Panc1 (cell line): ENCODE results near the gene SEMA5B. TPM values are rescaled to one million over a fixed set of nuclear protein-coding genes. Genes with fewer than 3 reads are reported as not detected.

Source experiments
- ATAC-seq: fragments of 200-7000 bp; cut with Tn5 transposase; 2 replicates; pipeline ENCODE4 v1.9.1; 2020; ENCODE audit warnings: mild to moderate bottlenecking, moderate library complexity
- BruUV-seq: library from RNA; stranded (reverse); fragments of 400-500 nt; replicated peaks from 2 replicates; lab custom pipeline; 2021; lab: Mats Ljungman, UMichigan
- CTCF ChIA-PET: fragments of 300-600 bp; sonication (Branson Sonifier 250); formaldehyde crosslinking; loops from one replicate; lab custom pipeline; 2022; ENCODE audit warnings: antibody characterized with exemption; lab: Charles Lee
- POLR2A ChIA-PET: fragments of 300-600 bp; sonication (Branson Sonifier 250); formaldehyde crosslinking; loops from one replicate; lab custom pipeline; 2022; ENCODE audit warnings: antibody characterized with exemption; lab: Charles Lee
- DNase-seq: peaks from one replicate; pipeline ENCODE4 v3.0.0-alpha.2; 2010; ENCODE audit warnings: low read depth, low spot score
- H3K27ac ChIP-seq: 2 replicates; pipeline ENCODE4 v1.5.1; 2011; ENCODE audit warnings: mild to moderate bottlenecking, low read length, inconsistent platforms
- H3K27me3 ChIP-seq: fragments of 200-500 bp; sonication (Bioruptor generic); 2 replicates; pipeline ENCODE4 v1.6.0; 2014; ENCODE audit warnings: low read length, inconsistent platforms; ENCODE audit not compliant: control insufficient read depth, insufficient read depth
- H3K36me3 ChIP-seq: fragments of 200-500 bp; sonication (Bioruptor generic); 2 replicates; pipeline ENCODE4 v1.5.1; 2014; ENCODE audit warnings: inconsistent platforms, mild to moderate bottlenecking, low read length, moderate library complexity; ENCODE audit not compliant: control insufficient read depth, insufficient read depth
- H3K4me1 ChIP-seq: 2 replicates; pipeline ENCODE4 v1.5.1; 2011; ENCODE audit warnings: inconsistent platforms, mild to moderate bottlenecking, low read length, moderate library complexity; ENCODE audit not compliant: control insufficient read depth, insufficient read depth
- H3K4me3 ChIP-seq, 2 experiments: 2 replicates each; pipeline ENCODE4 v1.5.1; 2011 to 2012; ENCODE audit warnings: low read depth in 2 of 2, low read length in 2 of 2, mild to moderate bottlenecking in 2 of 2, inconsistent platforms in 1 of 2, moderate library complexity in 1 of 2
- H3K9me3 ChIP-seq: fragments of 200-500 bp; sonication (Bioruptor generic); 2 replicates; pipeline ENCODE4 v1.5.1; 2014; ENCODE audit warnings: low read depth, mild to moderate bottlenecking, inconsistent platforms, low read length, moderate library complexity; ENCODE audit not compliant: control insufficient read depth, insufficient read depth
- CTCF ChIP-seq: fragments of 450-650 bp; IDR thresholded peaks from 2 replicates; pipeline ENCODE4 v1.5.1; 2017; ENCODE audit warnings: mild to moderate bottlenecking
- POLR2AphosphoS5 ChIP-seq: IDR thresholded peaks from 2 replicates; pipeline ENCODE4 v1.6.1; 2012; ENCODE audit warnings: mild to moderate bottlenecking, low read depth, low read length, moderate library complexity
- SIN3A ChIP-seq: IDR thresholded peaks from 2 replicates; pipeline ENCODE4 v1.6.1; 2012; ENCODE audit warnings: low read depth, mild to moderate bottlenecking, low read length, moderate library complexity, borderline replicate concordance; ENCODE audit not compliant: insufficient read depth
- TCF7L2 ChIP-seq: IDR thresholded peaks from 2 replicates; pipeline ENCODE4 v1.6.1; 2011; ENCODE audit warnings: mild to moderate bottlenecking, low read depth, low read length, inconsistent platforms
- in situ Hi-C: cut with HindIII; loops from 2 replicates; pipeline ENCODE4 v1.10.0; 2016; ENCODE audit warnings: low sequenced_read_pairs, low pct_unique_long_range_greater_than_20kb
- intact Hi-C: fragments of 100-400 bp; cut with micrococcal nuclease; formaldehyde crosslinking; loops from one replicate; pipeline ENCODE4 v1.10.0; 2022; ENCODE audit not compliant: unreplicated experiment
- total RNA-seq: library from RNA; stranded (reverse); gene quantifications from one replicate; pipeline ENCODE4 v1.2.1, GENCODE V29; 2021; ENCODE audit not compliant: unreplicated experiment
- TF ChIP-seq, protein P1 (sequence below), 2 experiments: IDR thresholded peaks; 2 replicates each; pipeline ENCODE4 v1.6.1; 2011 to 2012; ENCODE audit warnings: low read depth in 2 of 2, control low read depth in 1 of 2, low read length in 1 of 2, mild to moderate bottlenecking in 1 of 2, moderate library complexity in 1 of 2; ENCODE audit not compliant: insufficient read depth in 1 of 2

Gene SEMA5B
- total RNA-seq, 1 experiment from 2014 or later = 1.2 TPM

GRCh38 chr3:123039178-123039577 is 11.6 kb upstream of the SEMA5B start:
- TF ChIP-seq TCF7L2 (no peak), POLR2AphosphoS5 (no peak), SIN3A (no peak), CTCF (no peak)
- TF ChIP-seq, protein P1, sequence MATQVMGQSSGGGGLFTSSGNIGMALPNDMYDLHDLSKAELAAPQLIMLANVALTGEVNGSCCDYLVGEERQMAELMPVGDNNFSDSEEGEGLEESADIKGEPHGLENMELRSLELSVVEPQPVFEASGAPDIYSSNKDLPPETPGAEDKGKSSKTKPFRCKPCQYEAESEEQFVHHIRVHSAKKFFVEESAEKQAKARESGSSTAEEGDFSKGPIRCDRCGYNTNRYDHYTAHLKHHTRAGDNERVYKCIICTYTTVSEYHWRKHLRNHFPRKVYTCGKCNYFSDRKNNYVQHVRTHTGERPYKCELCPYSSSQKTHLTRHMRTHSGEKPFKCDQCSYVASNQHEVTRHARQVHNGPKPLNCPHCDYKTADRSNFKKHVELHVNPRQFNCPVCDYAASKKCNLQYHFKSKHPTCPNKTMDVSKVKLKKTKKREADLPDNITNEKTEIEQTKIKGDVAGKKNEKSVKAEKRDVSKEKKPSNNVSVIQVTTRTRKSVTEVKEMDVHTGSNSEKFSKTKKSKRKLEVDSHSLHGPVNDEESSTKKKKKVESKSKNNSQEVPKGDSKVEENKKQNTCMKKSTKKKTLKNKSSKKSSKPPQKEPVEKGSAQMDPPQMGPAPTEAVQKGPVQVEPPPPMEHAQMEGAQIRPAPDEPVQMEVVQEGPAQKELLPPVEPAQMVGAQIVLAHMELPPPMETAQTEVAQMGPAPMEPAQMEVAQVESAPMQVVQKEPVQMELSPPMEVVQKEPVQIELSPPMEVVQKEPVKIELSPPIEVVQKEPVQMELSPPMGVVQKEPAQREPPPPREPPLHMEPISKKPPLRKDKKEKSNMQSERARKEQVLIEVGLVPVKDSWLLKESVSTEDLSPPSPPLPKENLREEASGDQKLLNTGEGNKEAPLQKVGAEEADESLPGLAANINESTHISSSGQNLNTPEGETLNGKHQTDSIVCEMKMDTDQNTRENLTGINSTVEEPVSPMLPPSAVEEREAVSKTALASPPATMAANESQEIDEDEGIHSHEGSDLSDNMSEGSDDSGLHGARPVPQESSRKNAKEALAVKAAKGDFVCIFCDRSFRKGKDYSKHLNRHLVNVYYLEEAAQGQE (IDR thresholded peaks at IDR 0.05; ENCODE audit: insufficient read depth in 1 of 2, low read depth in 2 of 2, low read length in 1 of 2) = no peak
- Histone ChIP-seq H3K27ac (no peak overlapping the region), H3K9me3 (no peaks in the 10 kb centered on the region), H3K4me1 (no peaks in the 10 kb centered on the region), H3K36me3 (no peaks in the 10 kb centered on the region), H3K27me3 (peaks cover 13% of the 10 kb centered on the region; the same call in 1 of the 2 replicates), H3K4me3 (no peak overlapping the region)
- DNase-seq (no peak), ATAC-seq (no peak)
- CTCF ChIA-PET = no interaction called here
- no TSS peak for BruUV-seq
- in situ Hi-C loops = no loop called here
- POLR2A ChIA-PET = no interaction called here
- intact Hi-C loops = no loop called here

DNA sequence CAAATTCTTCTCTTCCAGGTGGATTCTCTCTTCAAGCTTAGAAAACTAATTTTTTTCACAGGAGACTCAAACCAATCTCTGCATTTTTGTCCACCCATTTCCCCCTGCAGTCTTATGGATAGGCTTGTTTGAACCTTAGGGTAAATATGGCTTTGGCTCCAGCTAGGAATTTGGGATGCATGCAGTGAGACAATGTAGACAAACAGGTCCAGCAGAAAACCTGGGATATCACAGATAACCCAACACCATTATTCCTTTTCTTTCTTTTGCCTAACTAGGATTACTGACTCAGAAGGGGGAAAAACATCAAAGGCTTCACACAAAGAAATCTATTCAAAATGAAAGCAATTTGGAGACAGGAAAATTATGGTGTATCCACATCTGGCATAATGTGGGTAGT is 11.2 kb upstream of the SEMA5B start:
- in situ Hi-C loops (no loop called here), intact Hi-C loops (no loop called here)
- BruUV-seq = no TSS peak
- DNase-seq (no peak), ATAC-seq (no peak)
- Histone ChIP-seq H3K36me3 (no peaks in the 10 kb centered on the region), H3K9me3 (no peaks in the 10 kb centered on the region), H3K27me3 (peaks cover 13% of the 10 kb centered on the region; the same call in 1 of the 2 replicates), H3K27ac (no peak overlapping the region), H3K4me1 (no peaks in the 10 kb centered on the region), H3K4me3 (no peak overlapping the region)
- CTCF ChIA-PET = no interaction called here
- POLR2A ChIA-PET = no interaction called here
- TF ChIP-seq SIN3A (no peak), CTCF (no peak), POLR2AphosphoS5 (no peak), TCF7L2 (no peak)
- TF ChIP-seq, protein P1 (IDR thresholded peaks at IDR 0.05; ENCODE audit: insufficient read depth in 1 of 2, low read depth in 2 of 2, low read length in 1 of 2) = no peak
